Body of pancreas (tissue), 4 donors: ENCODE results near the gene SUSD5.

Experiments
- POLR2A ChIP-seq, 3 donors: fragments of 450-650 bp; IDR thresholded peaks; one replicate each; pipeline ENCODE4 v1.6.1; 2016; ENCODE audit warnings: antibody characterized with exemption in 3 of 3, mild to moderate bottlenecking in 2 of 3
- TF ChIP-seq, protein P1 (sequence below), 7 experiments: fragments of 450-650 bp in 4 of 7; fragments of 200-600 bp in 3 of 7; sonication (generic) in 3 of 7; IDR thresholded peaks; one replicate each; pipeline ENCODE4 v1.5.1; 2016 to 2019; ENCODE audit warnings: antibody characterized with exemption in 7 of 7

DNA sequence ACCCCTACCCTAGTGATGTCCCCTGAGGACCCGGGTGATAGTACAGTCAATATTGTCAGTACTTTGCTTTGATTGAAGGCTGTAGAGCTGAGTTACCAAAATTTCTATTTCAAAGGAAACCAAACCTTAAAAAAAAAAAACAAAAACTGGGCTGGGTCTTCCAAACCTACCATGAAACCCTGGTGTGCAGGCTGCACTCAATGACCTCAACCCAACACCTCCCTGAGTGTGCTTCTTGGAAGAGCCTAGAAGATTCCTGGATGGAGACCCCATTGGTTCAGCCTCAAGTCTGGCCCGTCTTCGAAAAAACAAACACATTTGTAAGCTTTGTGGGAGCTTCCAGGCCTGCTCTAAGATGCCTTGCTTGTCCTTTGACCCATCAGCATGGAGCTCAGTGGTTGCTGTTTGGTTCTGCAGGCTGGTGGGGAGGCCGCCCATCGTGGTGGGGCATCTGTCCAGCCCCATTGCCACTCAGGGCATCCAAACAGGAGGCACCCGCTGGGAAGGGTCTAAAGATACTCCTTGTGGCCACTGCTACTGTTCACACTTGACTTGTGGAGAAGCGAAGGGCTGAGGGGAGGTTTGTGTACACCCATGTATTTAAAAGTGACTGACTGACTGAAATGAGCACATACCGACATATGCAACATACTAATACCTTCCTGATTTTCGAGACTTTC is 72.6 kb downstream of the SUSD5 start:
- no peak for TF ChIP-seq POLR2A (IDR thresholded peaks at IDR 0.05)
- TF ChIP-seq, protein P1, sequence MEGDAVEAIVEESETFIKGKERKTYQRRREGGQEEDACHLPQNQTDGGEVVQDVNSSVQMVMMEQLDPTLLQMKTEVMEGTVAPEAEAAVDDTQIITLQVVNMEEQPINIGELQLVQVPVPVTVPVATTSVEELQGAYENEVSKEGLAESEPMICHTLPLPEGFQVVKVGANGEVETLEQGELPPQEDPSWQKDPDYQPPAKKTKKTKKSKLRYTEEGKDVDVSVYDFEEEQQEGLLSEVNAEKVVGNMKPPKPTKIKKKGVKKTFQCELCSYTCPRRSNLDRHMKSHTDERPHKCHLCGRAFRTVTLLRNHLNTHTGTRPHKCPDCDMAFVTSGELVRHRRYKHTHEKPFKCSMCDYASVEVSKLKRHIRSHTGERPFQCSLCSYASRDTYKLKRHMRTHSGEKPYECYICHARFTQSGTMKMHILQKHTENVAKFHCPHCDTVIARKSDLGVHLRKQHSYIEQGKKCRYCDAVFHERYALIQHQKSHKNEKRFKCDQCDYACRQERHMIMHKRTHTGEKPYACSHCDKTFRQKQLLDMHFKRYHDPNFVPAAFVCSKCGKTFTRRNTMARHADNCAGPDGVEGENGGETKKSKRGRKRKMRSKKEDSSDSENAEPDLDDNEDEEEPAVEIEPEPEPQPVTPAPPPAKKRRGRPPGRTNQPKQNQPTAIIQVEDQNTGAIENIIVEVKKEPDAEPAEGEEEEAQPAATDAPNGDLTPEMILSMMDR (IDR thresholded peaks at IDR 0.05) = no peak
